HG03342 (cell line): ENCODE results near the gene GAPVD1.
"Not testable (repeated sequence)": the region's sequence is repeated elsewhere in the genome, so short reads cannot be mapped to it uniquely, and the experiment has no call there.

Source experiments
- ATAC-seq: cut with Tn5 transposase; IDR thresholded peaks from one replicate; pipeline ENCODE4 v1.9.1; 2021; ENCODE audit warnings: mild to moderate bottlenecking, moderate library complexity; ENCODE audit not compliant: unreplicated experiment

Gene GAPVD1

DNA sequence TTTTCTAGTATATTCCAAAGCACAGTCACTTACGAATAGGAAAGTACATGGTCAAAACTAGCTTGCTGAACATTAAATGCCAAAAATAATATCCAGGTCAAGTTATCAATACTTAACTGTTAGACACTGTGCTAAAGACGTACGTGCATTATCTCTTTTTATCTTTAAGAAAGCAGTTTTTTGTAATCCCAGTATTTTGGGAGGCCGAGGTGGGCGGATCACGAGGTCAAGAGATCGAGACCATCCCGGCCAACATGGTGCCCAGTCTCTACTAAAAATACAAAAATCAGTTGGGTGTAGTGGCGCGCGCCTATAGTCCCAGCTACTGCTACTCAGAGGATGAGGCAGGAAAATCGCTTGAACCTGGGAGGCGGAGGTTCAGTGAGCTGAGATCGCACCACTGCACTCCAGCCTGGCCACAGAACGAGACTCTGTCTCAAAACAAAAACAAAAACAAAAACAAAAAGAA lies 17.8 kb upstream of the GAPVD1 start:
- ATAC-seq, result no peak

GRCh38 chr9:125246261-125246667 lies 15.4 kb upstream of the GAPVD1 start:
- no peak for ATAC-seq

GRCh38 chr9:125254231-125254630 lies 7.4 kb upstream of the GAPVD1 start:
- no peak for ATAC-seq

- ATAC-seq, result no peak
Observed at GRCh38 chr9:125255781-125256391, 5.7 kb upstream of the GAPVD1 start.

DNA sequence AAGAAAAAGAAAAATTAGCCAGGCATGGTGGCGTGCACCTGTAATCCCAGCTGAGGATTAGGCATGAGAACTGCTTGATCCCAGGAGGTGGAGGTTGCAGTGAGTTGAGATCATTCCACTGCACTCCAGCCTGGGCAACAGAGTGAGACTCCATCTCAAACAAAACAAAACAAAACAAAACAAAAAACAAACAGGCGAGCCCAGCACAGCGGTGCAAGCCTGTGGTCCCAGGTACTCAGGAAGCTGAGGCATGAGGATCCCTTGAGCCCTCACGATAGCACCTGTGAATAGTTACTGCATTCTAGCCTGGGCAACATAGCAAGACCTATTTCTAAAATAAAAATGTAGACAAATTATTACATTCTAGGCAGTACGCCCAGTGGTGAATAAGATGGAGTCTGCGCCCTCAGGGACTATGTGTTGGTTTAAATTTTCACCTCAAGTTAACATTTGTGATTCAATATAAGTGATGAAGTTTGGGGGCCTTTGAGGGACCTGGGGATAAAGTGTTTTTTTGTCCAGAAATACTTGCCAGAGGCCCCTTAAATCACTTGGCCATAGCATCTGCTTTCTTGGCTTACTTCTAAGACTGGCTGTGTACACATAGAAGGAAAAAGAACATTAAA lies 3.4 kb upstream of the GAPVD1 start:
- no peak for ATAC-seq

- no peak for ATAC-seq
Observed at GRCh38 chr9:125258832-125259534, 2.6 kb upstream of the GAPVD1 start.

GRCh38 chr9:125260561-125260960 lies 1.1 kb upstream of the GAPVD1 start:
- no peak for ATAC-seq

- ATAC-seq, result no peak
Observed at GRCh38 chr9:125262294-125262991, 817 bp downstream of the GAPVD1 start.

DNA sequence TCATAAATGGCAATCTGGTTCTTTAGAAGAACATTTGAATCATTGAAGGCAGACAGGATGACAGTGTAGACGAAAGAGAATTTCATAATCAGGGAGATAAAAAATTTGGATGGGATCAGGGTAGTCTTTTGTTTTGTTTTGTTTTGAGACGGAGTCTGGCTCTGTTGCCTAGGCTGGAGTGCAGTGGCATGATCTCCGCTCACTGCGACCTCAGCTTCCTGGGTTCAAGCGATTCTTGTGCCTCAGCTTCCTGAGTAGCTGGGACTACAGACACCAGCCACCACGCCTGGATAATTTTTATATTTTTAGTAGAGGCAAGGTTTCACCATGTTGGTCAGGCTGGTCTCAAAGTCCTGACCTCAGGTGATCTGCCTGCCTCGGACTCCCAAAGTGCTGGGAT lies 2.4 kb downstream of the GAPVD1 start:
- ATAC-seq, result not testable (repeated sequence)

DNA sequence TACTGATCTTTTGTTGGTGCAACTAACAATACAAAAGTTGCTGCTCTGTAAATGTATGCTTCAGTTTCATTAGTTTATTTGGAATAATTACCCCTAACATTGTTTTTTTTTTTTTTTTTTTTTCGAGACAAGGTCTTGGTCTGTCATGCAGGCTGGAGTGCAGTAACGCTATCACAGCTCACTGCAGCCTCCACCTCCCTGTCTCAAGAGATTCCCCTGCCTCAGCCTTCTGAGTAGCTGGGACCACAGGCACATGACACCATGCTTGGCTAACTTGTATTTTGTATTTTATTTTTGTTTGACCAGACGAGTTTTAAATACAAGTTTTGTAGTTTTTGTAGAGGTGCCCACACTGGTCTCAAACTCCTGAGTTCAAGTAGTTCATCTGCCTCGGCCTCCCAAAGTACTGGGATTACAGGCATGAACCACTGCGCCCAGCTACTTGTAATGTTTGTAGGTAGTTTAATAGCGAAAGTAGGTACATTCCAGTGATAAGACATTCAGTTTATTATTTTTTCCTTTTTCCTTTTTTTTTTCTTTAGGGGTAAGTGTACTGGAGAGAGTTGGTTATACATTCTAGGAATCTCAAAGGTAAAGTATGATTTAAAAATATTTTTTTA lies 6.9 kb downstream of the GAPVD1 start:
- no peak for ATAC-seq

- no peak for ATAC-seq
Observed at GRCh38 chr9:125269014-125269397, 7.4 kb downstream of the GAPVD1 start.

DNA sequence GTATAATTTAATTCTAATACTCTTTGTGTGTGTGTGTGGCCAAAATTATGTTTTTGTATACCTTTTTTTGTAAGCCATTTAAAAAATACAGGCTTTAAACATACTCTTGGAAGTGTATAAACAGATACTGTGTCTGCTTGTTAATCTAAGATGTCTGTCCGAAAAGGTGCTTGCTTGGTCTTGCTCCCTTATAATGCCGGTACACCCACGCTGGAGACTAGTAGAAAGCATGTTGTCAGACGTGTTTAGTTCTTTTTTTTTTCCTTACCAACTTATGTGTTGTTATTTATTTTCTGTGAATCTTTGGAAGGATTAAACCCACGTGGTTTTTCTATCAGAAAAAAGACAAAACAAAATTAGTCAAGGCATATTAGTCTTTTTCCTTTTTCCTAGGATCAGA lies 9.5 kb downstream of the GAPVD1 start:
- ATAC-seq, result no peak

- ATAC-seq, result no peak
Observed at GRCh38 chr9:125272697-125273096, 11.1 kb downstream of the GAPVD1 start.

DNA sequence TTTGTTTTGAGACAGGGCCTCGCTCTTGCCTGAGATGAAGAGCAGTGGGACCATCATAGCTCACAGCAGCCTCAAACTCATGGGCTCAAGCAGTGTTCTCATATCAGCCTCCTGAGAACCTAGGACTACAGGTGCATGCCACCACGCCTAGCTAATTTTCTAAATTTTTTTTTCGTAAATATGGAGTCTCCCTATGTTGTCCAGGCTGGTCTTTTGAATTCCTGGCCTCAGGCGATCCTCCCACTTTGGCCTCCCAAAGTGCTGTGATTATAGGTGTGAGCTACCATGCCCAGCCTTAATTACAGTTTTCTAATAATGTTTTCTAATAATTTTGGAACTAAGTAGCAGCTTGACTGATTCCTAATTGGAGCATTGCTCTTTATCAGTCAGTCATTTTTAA lies 15.1 kb downstream of the GAPVD1 start:
- no peak for ATAC-seq

- ATAC-seq, result no peak
Observed at GRCh38 chr9:125277411-125277810, 15.8 kb downstream of the GAPVD1 start.

DNA sequence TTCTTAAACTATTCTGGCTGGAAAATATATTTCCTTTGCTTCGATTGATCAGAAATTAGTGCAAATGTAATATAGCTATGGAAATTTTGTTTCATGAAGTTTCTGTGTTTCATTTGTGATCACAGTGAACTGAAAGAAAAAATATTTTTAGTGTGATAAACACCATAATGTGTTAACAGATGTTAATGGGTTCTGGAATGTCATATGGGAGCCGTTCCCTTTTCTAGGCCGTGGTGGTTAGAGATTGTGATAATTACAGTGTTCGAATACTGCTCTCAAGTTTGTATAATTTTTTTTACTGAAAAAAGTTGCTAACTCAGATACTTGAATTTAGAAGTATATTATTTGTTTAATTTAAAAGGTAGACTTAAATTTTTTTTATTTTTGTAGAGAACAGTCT lies 19.3 kb downstream of the GAPVD1 start:
- ATAC-seq, result no peak

DNA sequence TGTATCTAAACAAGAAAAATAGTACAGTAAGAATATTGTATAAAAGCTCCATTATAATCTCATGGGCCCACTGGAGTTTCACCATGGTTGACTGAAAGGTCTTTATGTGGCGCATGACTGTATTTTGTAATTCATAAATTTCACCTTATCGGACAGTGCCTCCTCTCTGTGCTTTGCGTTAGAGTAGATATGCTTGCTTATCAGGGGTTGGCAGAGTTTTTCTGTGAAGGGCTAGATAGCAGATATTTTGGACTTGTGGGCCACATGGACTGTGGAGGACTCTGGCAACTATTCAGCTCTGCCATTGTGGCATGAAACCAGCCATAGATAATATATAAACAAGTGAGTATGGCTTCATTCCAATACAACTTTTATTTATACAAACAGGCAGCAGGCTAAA lies 23.2 kb downstream of the GAPVD1 start:
- no peak for ATAC-seq

DNA sequence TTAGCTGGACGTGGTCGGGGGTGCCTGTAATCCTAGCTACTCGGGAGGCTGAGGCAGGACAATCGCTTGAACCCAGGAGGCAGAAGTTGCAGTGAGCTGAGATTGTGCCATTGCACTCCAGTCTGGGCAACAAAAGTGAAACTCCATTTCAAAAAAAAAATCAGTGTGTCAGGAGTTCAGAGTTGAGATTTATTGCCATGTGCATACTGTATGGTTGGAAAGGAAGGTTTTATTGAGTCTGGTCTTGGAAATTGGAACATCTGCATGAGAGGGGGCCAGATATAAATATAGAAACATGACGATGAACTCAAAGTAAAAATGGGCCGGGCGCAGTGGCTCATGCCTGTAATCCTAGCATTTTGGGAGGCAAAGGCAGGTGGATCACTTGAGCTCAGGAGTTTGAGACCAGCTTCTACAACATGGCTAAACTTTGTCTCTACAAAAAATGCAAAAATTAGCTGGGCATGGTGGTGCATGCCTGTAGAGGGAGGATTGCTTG lies 25.4 kb downstream of the GAPVD1 start:
- ATAC-seq, result not testable (repeated sequence)

DNA sequence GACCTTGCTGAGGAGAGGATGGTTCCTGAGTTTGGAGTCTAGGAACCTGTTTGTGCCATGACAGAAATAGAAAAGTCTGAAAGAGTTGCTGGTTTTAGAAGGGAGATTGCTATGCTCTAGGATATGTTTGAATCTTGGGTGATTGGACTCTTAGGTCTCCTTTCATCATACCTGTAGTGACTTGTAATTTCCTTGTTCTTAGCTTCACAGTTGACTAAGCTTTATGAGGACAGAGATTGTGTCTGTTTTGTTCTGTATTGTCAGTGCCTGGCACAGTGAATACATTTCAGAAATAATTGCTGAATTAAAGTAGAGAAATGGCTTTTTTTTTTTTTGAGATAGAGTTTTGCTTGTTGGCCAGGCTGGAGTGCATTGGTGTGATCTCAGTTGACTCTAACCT lies 31.5 kb downstream of the GAPVD1 start:
- ATAC-seq, result no peak

- no peak for ATAC-seq
Observed at GRCh38 chr9:125295657-125296056, 34.0 kb downstream of the GAPVD1 start.

DNA sequence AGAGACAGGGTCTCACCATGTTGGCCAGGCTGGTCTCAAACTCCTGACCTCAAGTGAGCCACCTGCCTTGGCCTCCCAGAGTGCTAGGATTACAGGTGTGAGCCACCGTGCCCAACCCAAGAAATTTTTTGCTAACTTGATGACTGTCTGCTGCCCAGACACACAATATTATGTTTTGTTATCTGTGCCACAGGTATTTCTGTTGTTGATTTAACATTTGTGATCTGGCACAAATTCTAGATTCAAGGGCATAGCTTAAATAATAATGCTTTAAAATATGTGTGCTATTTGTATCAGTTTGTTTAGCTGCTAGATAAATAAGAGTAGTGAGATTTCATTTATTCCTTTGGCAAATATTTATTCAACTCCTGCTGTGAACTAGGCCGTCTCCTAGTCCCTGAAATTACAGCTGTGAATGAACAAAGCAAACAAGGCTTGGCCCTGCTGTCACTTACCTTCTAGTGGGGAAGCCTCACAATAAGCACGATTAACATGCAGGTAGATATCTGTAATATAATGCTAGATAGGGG lies 35.3 kb downstream of the GAPVD1 start:
- ATAC-seq, result no peak
